Mesenteric fat pad (tissue), 1 donor: ENCODE results near the gene MAP4K5. TPM values are rescaled to one million over a fixed set of nuclear protein-coding genes. Genes with fewer than 3 reads are reported as not detected.

Experiments
- DNase-seq: peaks from one replicate; pipeline ENCODE4 v3.0.0-alpha.2; 2020; ENCODE audit warnings: low spot score
- total RNA-seq: library from RNA; stranded (reverse); fragmentation: NEBNext Ultra II Directional; extraction: Animal tissue kit (Norgen Biotek cat#: 25700); gene quantifications from one replicate; pipeline ENCODE4 v1.2.1, GENCODE V29; 2021
- donor health status: DM: yes; HTN: yes; CAD: no.

MAP4K5 gene
- total RNA-seq, 1 donor from 2014 or later = 52.6 TPM

DNA sequence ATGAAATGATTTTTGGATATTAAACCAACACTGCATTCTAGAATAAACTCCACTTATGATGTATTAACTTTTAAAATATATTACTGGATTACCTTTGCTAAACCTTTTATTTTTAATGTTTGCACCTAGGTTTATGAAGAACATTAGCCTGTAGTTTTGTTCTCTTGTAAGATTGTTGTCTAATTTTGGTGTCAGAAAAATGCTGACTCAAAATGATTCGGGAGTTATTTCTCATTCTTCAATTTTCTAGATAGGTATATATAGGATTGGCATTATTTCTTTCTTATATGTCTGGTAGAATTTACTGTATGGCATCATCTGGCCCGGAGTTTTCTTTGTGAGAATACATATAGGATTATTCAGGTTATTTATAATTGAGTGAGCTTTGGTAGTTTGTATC, 54.6 kb downstream of the MAP4K5 start:
- DNase-seq = no peak

DNA sequence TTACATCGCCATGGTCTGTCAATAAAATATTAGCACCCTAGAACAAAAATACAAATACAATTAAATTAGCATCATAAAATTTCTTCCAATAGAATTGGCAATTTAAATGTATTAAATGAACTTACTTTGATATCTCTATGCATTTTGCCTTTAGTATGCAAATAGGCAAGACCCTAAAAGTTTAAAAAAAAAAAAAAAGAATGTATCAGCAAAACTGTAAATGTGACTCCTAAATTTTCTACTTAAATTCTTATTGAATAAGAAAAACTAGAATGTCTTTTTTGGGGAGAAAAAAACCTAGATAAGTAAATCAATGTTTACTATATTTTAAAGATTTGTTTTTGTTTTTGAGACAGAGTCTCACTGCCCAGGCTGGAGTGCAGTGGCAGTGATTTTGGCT, 56.2 kb downstream of the MAP4K5 start:
- DNase-seq = no peak

DNA sequence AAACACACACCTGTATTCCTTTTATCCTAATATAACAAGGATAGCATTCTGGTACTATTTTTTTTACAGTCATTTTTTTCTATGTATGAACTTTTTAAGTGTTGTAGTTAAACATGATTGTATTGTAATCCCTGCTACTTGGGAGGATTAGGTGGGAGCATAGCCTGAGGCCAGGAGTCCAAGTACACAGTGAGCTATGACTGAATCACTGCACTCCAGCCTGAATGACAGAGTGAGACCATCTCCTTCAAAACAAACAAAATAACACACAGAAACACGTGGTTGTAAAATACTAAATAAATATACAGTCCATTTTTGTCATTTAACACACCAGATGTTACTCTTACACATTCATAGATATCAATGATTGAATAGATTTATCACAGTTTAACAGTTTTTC, 56.9 kb downstream of the MAP4K5 start:
- no peak for DNase-seq

DNA sequence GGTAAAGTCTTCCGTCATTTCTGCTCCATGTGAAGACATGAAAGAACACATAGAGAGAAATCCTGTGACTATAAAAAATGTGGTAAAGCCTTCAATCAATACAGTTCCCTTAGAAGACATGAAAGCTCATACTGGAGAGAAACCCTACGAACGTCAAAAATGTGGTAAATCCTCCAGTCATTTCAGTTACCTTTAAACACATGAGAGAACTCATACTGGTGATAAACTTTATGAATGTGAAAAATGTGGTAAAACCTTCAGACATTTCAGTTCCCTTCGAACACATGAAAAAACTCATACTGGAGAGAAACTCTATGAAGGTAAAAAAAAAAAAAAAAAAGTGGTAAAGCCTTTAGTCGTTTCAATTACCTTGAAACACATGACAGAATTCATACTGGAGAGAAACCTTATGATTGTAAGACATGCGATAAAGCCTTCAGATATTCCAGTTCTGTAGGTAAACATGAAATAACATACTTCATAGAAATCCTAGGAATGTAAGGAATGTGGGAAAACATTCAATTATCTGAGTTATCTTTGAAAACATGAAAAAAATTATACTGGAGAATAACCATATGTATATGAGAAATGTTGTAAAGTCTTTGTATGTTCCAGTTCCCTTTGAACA, 60.4 kb downstream of the MAP4K5 start:
- no peak for DNase-seq

DNA sequence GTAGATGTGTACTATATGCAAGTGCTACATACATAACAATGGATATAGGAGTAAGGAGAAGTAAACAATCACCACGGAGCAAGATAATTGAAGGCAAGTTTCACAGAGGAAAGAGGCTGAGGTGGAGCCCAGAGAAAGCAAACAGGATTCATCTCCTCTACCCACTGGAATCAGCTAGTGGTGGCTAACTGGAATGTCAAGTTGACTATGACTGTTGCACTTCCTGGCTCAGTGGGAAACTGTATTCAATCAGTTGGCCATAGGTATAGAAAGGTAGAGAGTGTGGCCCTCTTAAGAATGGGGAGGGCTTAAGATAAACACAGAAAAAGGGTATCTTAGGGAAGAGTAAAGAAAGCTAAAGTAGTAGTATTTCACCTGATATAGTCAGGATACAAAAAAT, 62.4 kb downstream of the MAP4K5 start:
- no peak for DNase-seq

DNA sequence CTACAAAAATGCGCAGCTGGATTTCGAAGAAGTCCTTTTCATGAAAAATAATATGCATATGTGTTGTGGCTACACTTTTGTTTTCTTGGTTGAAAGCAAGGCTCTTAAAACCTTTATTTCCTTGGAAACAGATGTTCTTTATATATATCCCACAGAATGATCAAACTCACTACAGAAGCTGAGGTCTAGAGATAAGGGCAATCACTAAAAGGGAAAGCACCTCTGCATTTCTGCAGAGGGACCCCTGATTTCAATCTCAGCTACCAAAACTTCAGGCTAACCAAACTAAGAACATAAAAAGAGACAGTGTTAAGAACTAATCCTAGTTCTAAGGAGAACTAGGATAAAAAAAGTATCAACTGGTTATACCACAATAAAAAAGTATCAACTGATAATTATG, 70.3 kb downstream of the MAP4K5 start:
- no peak for DNase-seq

DNA sequence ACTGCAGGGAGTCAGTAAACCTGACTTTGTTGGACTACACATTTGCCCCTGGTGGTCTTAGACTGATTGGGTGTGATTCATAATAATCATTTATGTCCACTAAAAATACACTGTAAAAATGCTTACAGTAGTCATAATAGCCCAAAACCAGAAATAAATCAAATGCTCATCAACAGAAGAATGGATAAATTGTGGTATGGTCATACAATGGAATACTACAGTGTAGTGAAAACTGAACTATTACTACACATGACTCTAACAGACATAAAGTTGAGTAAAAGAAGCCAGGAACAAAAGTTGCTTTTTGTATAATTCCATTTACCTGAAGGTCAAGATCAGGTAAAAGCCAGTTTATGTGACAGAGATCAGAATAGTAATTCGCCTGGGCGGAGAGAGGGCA, 78.5 kb downstream of the MAP4K5 start:
- DNase-seq = no peak

DNA sequence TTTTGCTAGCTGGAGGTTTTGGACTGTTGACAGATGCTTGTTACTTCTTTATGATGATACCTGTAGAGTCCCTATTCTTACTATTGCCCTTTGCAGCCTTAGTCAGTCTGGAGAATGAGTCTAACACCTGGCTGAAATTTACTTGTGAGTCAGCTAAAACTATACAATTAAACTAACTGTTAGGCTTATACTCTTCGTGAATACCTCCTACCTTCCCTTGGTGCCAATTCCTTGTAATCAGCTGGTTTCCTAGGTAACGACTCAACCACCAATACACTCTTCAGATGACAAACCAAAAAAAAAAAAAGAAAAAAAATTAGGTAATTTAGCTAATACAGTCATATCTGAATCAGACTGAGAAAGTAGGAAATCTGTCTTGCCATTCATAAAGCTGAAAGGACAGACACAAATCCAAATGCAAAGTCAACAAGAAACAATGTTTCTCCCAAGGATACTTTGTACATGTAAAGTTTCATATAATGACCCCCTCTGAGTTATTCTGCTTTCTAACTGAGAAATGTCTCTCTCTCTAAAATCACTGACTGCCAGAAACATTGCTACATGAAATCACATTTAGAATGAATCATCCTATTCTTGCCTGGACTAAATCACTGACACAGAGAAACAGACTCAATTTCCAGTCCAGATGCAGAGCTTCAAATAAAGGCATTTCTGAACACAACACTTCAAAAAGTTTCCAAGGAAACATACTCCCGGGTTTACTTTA, 79.2 kb downstream of the MAP4K5 start:
- no peak for DNase-seq

DNA sequence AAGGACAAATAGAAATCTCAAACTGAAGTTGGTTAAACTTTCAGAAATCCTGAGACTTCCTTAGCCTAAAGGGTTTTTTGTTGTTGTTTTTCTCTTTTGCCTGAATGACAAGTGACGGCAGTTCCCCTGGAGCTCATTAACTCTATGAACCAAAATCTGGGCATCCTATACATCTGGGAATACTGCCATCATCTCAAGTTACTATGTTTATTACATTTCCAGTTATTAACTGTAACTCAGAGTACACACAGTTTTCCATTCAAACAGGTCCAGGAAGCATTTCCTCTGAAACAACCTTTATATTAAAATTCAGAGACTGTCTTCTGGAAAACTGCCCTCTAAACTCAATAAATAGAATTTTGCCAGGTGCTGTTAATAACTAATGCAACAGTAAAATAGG, 80.1 kb downstream of the MAP4K5 start:
- no peak for DNase-seq

DNA sequence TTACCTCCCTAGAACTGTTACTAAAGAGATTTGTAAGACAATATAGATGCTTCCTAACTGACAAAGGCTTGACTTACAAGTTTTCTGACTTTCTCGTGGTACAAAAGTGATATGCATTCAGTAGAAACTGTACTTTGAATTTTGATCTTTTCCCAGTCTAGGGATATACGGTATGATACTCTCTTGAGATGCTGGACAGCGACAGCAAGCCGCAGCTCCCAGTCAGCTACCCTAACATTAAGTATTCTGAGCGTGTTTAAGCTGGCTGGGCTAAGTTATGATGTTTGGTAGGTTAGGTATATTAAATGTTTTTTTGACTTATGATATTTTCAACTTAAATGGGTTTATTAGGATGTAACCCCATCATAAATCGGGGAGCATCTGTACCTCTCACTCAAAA, 80.5 kb downstream of the MAP4K5 start:
- no peak for DNase-seq

DNA sequence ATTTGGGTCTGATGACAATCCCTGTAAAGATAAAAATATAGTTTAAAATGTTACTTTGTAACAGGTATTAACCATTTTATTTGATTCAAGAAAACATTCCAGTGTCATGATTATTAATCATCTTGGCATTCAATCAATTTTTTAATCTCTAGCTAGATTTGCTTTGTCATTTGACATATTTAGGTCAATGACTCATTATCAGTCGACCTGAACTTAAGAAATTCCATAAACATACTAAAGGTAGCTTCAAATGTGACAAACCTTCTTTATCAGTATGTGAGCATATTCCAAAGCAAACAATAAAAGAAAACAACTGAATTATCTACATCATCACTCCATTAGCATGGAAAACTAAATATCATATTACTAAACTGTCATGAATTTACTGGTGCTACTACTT, 84.9 kb downstream of the MAP4K5 start:
- no peak for DNase-seq

DNA sequence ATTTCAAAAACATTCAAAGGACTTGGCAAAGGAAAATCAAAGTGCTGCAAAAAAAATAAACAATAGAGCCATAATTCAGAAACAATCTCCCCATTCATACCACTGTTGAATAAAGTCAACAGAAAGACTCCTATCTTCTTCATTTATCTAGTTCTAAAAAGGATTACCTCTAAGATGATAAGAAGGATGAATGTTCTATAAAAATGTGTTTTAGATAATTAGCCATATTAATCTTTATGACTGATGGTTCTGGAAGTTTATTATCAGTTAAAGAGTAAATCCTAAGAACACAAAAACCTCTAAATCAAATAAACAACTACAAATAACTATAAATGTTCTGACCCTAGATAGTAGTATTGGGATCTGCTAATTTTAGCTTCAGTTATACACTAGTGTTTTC, 97.8 kb downstream of the MAP4K5 start:
- DNase-seq = no peak

DNA sequence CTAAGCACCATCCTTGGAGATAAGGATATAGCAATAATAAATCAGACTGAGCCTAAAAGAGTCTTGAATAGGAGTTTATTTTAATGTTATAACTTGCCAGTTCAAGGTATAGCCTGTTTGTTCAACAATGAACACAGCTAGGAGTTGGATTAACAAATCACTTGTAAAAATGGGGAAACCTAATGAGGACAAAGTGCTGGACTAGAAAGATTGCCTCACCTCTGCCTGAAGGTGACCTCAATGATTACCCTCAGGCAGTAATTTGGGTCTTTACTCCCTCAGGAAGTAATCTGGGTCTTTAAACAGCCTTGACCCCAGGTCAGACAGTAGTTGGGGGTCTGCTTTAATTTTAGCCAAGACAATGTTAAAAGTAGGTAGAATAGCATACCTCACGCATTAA, 100.2 kb downstream of the MAP4K5 start:
- no peak for DNase-seq

DNA sequence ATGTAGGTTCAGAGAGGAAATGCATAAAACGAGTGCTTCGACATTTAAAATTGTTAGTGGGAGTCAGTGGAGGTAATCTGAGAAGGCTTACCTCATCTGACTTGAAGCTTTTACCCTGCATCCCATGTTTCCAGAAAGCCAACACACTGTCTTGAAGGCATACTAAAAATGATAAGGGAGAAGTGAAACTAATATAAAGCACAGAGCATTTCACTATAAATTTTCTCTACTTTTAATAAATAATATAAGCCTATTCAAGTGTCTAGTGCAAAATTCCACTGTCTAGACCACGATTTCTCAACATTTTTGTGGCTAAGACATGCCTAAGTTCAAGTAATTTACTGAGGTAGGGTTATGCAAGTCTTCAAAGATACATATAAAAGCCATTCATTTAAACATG, 106.6 kb downstream of the MAP4K5 start:
- DNase-seq = no peak

DNA sequence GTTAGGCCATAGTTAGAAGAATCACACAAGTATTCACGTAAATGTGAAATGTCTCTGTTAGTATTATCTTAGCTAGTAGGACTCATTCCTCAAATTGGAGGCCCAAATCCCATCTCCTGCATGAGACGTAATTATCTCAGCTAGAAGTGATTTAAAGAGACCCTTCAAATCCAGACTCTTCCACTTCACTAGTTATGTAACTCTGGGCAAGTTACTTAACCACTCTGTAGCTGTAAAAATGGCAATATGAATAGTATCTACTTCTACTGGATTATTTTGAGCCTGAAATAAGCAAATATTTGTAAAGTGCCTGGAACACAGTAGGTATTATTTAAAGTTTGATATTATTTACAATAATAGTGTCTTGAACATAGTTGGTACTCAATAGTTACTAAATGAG, 107.3 kb downstream of the MAP4K5 start:
- DNase-seq = no peak

DNA sequence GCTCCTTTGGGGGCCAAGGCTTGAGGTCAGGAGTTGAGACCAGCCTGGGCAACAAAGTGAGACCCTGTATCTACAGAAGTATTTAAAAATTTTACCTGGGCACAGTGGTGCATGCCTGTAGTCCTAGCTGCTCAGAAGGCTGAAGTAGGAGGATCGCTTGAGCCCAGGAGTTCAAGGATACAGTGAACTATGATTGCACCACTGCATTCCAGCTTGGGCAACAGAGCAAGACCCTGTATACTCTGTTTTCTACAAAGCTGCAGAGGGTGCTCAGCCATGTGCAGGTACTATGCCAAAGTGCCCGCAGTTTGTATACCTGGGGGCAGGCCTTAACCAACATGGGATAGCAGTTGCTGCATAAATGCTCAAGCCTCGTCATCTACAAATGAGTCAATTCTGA, 108.8 kb downstream of the MAP4K5 start:
- DNase-seq = no peak

DNA sequence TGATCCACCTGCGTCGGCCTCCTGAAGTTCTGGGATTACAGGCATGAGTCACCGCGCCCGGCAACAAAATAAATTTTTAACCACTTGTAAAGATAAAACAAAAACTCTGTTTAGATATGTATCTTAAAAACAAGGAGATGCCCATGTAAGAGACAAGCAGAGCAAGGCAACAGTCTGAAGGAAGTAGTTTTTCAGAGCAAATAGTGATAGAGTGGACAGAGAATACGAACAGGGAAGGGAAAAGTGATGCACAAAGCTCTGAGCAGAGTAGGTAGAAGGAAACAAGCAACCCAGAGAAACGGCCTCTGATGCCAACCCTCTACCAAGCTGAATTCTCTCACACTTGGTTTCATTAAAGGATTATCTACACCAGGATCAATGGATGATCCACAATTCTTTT, 110.9 kb downstream of the MAP4K5 start:
- no peak for DNase-seq

DNA sequence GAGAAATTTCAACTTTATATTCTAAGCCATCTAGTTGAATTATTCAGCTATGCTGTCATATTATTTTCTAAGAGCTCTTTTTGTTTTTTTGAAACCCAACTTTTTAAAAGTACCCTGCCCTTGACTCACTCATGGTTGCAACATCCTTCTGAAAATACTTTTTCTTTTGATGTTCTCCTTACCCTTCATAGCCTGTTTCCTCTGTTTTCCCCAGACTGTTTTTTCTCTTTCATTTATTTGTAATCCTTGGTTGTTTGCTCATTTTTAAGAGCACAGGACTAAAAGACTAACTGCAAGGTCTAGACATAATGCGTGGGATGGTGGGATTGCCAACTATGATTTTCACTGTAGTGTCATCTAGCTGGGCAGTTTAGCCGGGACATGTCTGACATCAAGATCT, 114.5 kb downstream of the MAP4K5 start:
- DNase-seq = no peak

DNA sequence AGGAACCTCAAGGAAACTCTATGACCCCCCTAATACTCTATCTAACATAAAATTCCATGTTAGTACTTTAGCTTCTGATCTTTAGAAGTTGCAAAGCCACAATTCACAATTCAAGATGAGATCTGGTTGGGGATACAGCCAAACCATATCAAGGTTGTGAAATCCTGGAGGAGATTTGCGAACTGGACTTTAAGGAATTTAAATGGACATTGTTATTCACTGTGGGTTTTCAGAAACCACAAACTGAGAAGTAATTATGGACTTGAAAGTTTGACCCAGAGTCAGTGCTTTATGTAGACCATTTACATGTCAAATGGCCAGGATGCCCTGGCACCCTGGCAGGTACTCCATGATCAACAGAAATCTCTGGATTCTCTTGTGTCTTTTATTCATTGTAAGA, 121.4 kb downstream of the MAP4K5 start:
- DNase-seq = no peak

DNA sequence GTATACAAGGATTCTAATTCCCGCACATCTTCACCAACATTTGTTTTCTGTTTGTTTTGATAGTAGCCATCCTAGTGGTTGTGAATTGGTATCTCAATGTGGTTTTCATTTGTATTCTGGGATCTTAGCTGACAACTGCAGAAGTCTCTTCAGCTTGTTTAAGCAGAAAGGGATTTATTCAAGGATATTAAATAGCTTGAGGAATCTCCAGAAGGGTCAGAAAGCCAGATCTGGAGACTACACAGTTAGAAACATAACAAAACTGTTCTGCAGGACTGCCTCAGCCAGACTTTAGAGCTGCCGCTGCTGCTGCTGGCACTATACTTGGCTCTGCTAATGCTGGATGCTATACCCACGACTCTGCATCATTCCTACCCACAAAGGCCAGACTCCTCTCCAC, 122.3 kb downstream of the MAP4K5 start:
- no peak for DNase-seq

DNA sequence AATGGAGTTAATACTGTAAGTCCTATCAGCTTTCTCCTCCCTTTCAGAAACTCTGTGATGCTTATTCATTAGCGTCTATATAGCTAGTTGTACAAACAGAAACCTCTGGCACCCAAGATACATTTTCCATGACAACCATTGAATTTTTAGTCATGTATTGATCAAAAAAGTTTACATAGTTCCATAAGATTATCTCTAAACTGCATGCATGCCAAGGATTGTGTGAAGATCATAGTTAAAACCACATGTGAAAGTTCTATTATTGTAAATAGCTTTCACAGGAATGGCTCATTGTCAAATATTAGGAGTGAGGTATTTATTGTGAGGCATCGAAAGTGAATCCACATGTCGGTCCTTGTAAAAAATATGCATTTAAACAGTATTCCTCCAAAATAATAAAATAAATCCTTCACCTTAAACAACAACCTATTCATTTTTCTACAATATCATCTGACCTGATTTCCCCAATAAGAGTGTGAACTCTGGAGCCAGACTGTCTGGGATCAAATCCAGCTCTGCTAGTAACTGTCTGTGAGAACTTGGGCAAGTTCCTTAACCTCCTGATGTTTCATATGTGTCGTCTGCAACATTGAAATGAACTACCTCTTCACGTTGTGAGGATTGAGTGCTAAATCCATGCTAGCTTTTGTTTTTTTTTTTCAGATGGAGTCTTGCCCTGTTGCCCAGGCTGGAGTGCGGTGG, 125.1 kb downstream of the MAP4K5 start:
- no peak for DNase-seq

DNA sequence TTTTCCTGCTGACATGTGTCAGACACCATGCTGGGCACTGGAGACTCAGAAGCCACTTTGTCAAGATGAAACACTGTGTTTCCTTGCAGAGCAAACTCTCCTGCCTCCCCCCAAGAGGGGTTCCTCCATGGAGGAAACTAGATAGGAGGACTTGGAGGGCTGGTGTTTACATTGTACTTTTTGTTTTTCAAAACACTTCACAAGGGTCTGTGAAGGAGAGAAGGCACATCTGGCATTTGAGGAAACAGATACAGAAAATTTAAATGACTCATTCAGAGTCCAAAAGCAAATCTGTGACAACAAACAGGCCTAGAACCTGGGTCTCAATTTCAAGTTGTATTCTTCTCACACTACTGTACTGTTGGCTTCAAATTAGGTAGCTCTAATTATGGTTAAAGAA, 128.9 kb downstream of the MAP4K5 start:
- DNase-seq = no peak

DNA sequence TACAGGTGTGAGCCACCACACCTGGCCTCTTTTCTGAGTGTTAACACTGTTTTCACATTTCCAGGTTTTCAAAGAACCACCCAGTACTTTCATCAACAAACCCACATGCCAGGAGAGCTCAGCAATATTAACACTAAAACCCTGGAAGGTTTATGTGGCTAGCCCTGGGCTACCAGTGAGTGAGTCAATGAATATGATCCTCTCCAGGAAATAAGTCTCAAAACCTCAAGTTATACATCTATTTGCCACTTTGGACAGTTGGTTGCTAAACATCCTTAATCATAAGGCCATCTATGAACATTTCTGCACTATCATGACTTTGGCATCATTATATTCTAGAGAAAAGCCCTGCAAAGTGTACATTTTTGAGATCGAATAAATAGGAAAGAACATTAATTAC, 129.4 kb downstream of the MAP4K5 start:
- no peak for DNase-seq
